K562 (cell line): ENCODE results near the gene HDAC5. TPM values are rescaled to one million over a fixed set of nuclear protein-coding genes. Genes with fewer than 3 reads are reported as not detected.
A peak's percentile ranks its signal among the peaks of the same experiment; 100 is the strongest.

ENCODE experiments used
- BHLHE40 ChIP-seq: IDR thresholded peaks from 2 replicates; pipeline ENCODE4 v1.6.1; 2011; ENCODE audit warnings: low read length, improper control_type of control experiment
- FOSL1 ChIP-seq: fragments of 200-800 bp; sonication (Bioruptor generic); conservative IDR thresholded peaks from 2 replicates; pipeline ENCODE4 v1.6.1; 2016; ENCODE audit warnings: missing genetic modification characterization, missing compliant biosample characterization
- HCFC1 ChIP-seq: IDR thresholded peaks from 2 replicates; pipeline ENCODE4 v1.6.1; 2012; ENCODE audit warnings: low read depth, low read length, improper control_type of control experiment
- ID3 ChIP-seq, 2 experiments: fragments of 250-450 bp in 1 of 2; fragments of 450-650 bp in 1 of 2; sonication (Bioruptor Pico) in 1 of 2; IDR thresholded peaks; 2 replicates each; pipeline versions ENCODE4 v1.6.1 to v1.8.0; 2016 to 2021; ENCODE audit warnings: mild to moderate bottlenecking in 2 of 2, moderate library complexity in 2 of 2, missing compliant biosample characterization in 1 of 2, missing genetic modification characterization in 1 of 2
- JUND ChIP-seq, 2 experiments: IDR thresholded peaks; 2 replicates in 1 of 2; 3 replicates in 1 of 2; pipeline ENCODE4 v1.6.1; 2011; ENCODE audit warnings: borderline replicate concordance in 2 of 2, low read depth in 2 of 2, low read length in 2 of 2, improper control_type of control experiment in 1 of 2, missing biosample characterization in 1 of 2, missing genetic modification characterization in 1 of 2, missing genetic modification reagents in 1 of 2
- KDM1A ChIP-seq, 2 experiments: fragments of 450-650 bp; IDR thresholded peaks; 2 replicates each; pipeline ENCODE4 v1.6.1; 2016; ENCODE audit warnings: mild to moderate bottlenecking in 2 of 2
- NFATC3 ChIP-seq: fragments of 450-650 bp; IDR thresholded peaks from 2 replicates; pipeline ENCODE4 v1.6.1; 2017; ENCODE audit warnings: mild to moderate bottlenecking
- POLR2A ChIP-seq: fragments of 450-650 bp; conservative IDR thresholded peaks from 2 replicates; pipeline ENCODE4 v1.6.1; 2016
- POLR3G ChIP-seq: IDR thresholded peaks from 2 replicates; pipeline ENCODE4 v1.6.1; 2011; ENCODE audit not compliant: insufficient read length, insufficient replicate concordance; ENCODE audit errors: extremely low read depth
- PTRF ChIP-seq: fragments of 450-650 bp; IDR thresholded peaks from 2 replicates; pipeline ENCODE4 v1.6.1; 2016; ENCODE audit warnings: mild to moderate bottlenecking, missing genetic modification characterization, missing compliant biosample characterization
- RUNX1 ChIP-seq: sonication (generic); IDR thresholded peaks from 2 replicates; pipeline ENCODE4 v1.6.1; 2016; ENCODE audit warnings: antibody characterized with exemption, low read depth
- SMARCA4 ChIP-seq: fragments of 450-650 bp; IDR thresholded peaks from 2 replicates; pipeline ENCODE4 v1.6.1; 2016
- SUPT5H ChIP-seq: fragments of 450-650 bp; IDR thresholded peaks from 2 replicates; pipeline ENCODE4 v1.6.1; 2016
- TAL1 ChIP-seq: fragments of 450-650 bp; IDR thresholded peaks from 2 replicates; pipeline ENCODE4 v1.6.1; 2016; ENCODE audit warnings: mild to moderate bottlenecking
- TCF3 ChIP-seq: sonication (generic); formaldehyde crosslinking; IDR thresholded peaks from 2 replicates; pipeline ENCODE4 v1.4.0; 2020; ENCODE audit warnings: mild to moderate bottlenecking, missing genetic modification reagents
- TEAD4 ChIP-seq, 2 experiments: sonication (generic) in 1 of 2; formaldehyde crosslinking in 1 of 2; IDR thresholded peaks; 2 replicates each; pipeline versions ENCODE4 v1.6.1 to v1.8.0; 2012 to 2022; ENCODE audit warnings: borderline replicate concordance in 1 of 2, inconsistent platforms in 1 of 2, low read length in 1 of 2, mild to moderate bottlenecking in 1 of 2, missing genetic modification reagents in 1 of 2
- U2AF2 ChIP-seq: fragments of 200-400 bp; formaldehyde crosslinking; optimal IDR thresholded peaks from 2 replicates; pipeline ENCODE3; 2017; ENCODE audit warnings: low read depth, mild to moderate bottlenecking, low read length
- ZNF347 ChIP-seq: fragments of 450-650 bp; formaldehyde crosslinking; IDR thresholded peaks from 2 replicates; pipeline ENCODE4 v1.4.0; 2020; ENCODE audit warnings: low read depth, mild to moderate bottlenecking, moderate library complexity
- ZNF57 ChIP-seq: fragments of 450-650 bp; formaldehyde crosslinking; IDR thresholded peaks from 2 replicates; pipeline ENCODE4 v1.4.0; 2020; ENCODE audit warnings: mild to moderate bottlenecking, moderate library complexity
- ZNF609 ChIP-seq: sonication (generic); formaldehyde crosslinking; IDR thresholded peaks from 2 replicates; pipeline ENCODE4 v1.8.1; 2023; ENCODE audit warnings: missing genetic modification reagents, mild to moderate bottlenecking, borderline replicate concordance
- ZNF717 ChIP-seq: fragments of 250-450 bp; sonication (Bioruptor Pico); IDR thresholded peaks from 2 replicates; pipeline ENCODE4 v1.5.0; 2021
- ZNF766 ChIP-seq: fragments of 200-800 bp; sonication (Bioruptor generic); conservative IDR thresholded peaks from 2 replicates; pipeline ENCODE4 v1.6.1; 2016; ENCODE audit warnings: missing genetic modification characterization, missing compliant biosample characterization
- ZNF785 ChIP-seq: fragments of 250-450 bp; sonication (Bioruptor Pico); IDR thresholded peaks from 2 replicates; pipeline ENCODE4 v1.4.0; 2020; ENCODE audit warnings: mild to moderate bottlenecking
- ZZZ3 ChIP-seq: fragments of 450-650 bp; IDR thresholded peaks from 2 replicates; pipeline ENCODE4 v1.6.1; 2016; ENCODE audit warnings: antibody characterized with exemption, mild to moderate bottlenecking, moderate library complexity
- polyA plus RNA-seq, 8 experiments: library from polyadenylated mRNA; depleted of rRNA in 4 of 8; stranded (reverse) in 5 of 8; unstranded in 3 of 8; fragments of >200 nt; fragmentation: Nextera tagmentation in 2 of 8; fragmentation: Illumina TruSeq in 1 of 8; extraction: Ambion mirVana in 2 of 8; extraction: Trizol in 1 of 8; gene quantifications; 2 replicates each; pipeline versions ENCODE4 v1.2.1 to v1.2.3, GENCODE V29; 2011 to 2014; ENCODE audit warnings: inconsistent platforms in 1 of 8, missing spikeins in 1 of 8
- total RNA-seq, 7 experiments: library from RNA; depleted of rRNA in 6 of 7; stranded (reverse); fragments of >200 nt in 6 of 7; fragmentation: Illumina TruSeq in 2 of 7; extraction: Trizol in 2 of 7; gene quantifications; 2 replicates each; pipeline versions ENCODE4 v1.2.1 to v1.2.3, GENCODE V29; 2011 to 2021; ENCODE audit warnings: low replicate concordance in 1 of 7

HDAC5 gene
- total and polyA plus RNA-seq, 9 of the 15 experiments (the other 6 are each of a cell fraction or from before 2014, with no cell fraction given), result 0.45 to 26.2 (median 16.4) TPM

GRCh38 chr17:44086364-44087311 lies 36.8 kb downstream of the HDAC5 start (continued):
- TF ChIP-seq ZNF609 (CRISPR knock-in tag), result no peak
- TF ChIP-seq ZNF717, result no peak
- TF ChIP-seq TEAD4 (IDR thresholded peaks at IDR 0.05; ENCODE audit: low read length), result 0 out of 2 replicates have a peak, but pooled peaks have one; percentile 20
- TF ChIP-seq TEAD4 (CRISPR knock-in tag; IDR thresholded peaks at IDR 0.05; ENCODE audit: borderline replicate concordance), result no peak
- no peak for TF ChIP-seq KDM1A (IDR thresholded peaks at IDR 0.05)
- no peak for TF ChIP-seq NFATC3
- TF ChIP-seq TAL1, result no peak
- no peak for TF ChIP-seq RUNX1
- TF ChIP-seq ZNF785 (CRISPR knock-in tag), result no peak
- no peak for TF ChIP-seq ZZZ3
- no peak for TF ChIP-seq ID3 (CRISPR knock-in tag; IDR thresholded peaks at IDR 0.05)
- TF ChIP-seq ID3 (tag; IDR thresholded peaks at IDR 0.05), result 0 out of 2 replicates have a peak, but pooled peaks have one; percentile 27
- TF ChIP-seq FOSL1 (tag), result peak; percentile 96
- peak; percentile 91 for TF ChIP-seq JUND (IDR thresholded peaks at IDR 0.05; ENCODE audit: borderline replicate concordance, low read depth, low read length)
- TF ChIP-seq JUND (tag; IDR thresholded peaks at IDR 0.05; ENCODE audit: borderline replicate concordance, low read depth, low read length), result peak; percentile 62; the same call in 1 of the 3 replicates
- no peak for TF ChIP-seq ZNF57 (CRISPR knock-in tag)
- TF ChIP-seq POLR2A, result 0 out of 2 replicates have a peak, but pooled peaks have one; percentile 43
- TF ChIP-seq TCF3 (CRISPR knock-in tag), result no peak
- TF ChIP-seq HCFC1, result no peak
- TF ChIP-seq SUPT5H, result peak; percentile 48; the same call in 1 of the 2 replicates
- no peak for TF ChIP-seq ZNF347 (CRISPR knock-in tag)
- no peak for TF ChIP-seq U2AF2
- no peak for TF ChIP-seq POLR3G
- no peak for TF ChIP-seq PTRF (tag)
- TF ChIP-seq SMARCA4, result no peak
- peak; percentile 80 for TF ChIP-seq BHLHE40
- TF ChIP-seq ZNF766 (CRISPR knock-in tag), result no peak
